ENCODE results near the gene LGALS4.
"Not testable (repeated sequence)": the region's sequence is repeated elsewhere in the genome, so short reads cannot be mapped to it uniquely, and the experiment has no call there.

Gene LGALS4

GRCh38 chr19:38792250-38793111 is 20.3 kb downstream of the LGALS4 start:
- no peak for DNase-seq

DNA sequence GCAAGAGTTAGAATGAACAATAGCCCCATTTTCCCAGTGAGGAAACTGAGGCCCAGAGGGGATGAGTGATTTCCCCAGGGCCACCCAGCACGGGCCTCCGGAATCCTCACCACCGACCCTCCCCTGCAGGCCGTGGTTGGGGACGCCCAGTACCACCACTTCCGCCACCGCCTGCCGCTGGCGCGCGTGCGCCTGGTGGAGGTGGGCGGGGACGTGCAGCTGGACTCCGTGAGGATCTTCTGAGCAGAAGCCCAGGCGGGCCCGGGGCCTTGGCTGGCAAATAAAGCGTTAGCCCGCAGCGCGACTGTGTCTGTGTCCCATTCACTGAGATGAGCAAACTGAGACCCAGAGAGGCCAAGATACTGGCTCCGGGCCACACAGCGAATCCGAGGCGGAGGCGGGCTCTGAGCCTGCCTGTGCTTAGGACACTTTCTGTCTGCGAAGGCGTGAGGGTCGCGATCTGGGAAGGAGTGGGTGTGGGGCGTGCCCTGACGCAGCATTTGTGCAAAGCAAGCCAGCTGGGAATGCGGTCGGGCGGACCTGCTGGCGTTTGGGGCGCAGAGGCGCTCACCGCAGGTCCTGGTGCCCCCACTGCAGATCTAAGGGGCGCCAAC is 21.2 kb downstream of the LGALS4 start:
- DNase-seq: not testable (repeated sequence)

DNA sequence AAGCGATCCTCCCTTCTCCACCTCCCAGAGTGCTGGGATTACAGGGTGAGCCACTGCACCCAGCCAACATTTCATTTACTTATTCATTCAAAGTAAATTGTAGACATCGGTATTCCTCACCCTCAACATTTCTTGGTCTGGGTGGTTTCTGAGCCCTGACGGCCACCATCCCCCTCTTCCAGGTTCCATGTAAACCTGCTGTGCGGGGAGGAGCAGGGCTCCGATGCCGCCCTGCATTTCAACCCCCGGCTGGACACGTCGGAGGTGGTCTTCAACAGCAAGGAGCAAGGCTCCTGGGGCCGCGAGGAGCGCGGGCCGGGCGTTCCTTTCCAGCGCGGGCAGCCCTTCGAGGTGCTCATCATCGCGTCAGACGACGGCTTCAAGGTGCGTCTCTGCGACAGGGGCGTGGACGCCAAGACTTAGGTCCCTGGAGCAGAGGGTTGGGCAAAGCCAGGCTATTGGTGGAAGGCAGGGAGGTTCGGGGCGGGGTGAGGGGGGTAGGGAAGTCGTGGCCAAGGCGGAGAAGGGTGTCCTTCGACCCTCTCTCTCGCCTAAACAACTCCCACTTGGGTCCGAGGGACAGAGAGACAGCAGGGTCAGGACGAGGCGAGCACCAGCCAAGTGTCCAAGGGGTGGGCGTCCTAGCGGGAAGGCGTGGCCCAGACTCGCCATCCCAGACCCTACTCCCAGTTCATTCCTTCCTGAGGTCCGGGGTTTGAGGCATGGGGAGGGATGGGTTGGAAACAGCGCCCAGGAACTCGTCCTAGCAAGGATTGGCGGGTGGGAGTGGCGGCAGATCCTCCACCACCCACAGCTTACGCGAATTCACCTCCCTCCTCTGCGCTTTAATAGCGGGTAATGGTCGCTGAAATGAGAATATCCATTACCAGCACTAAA is 22.0 kb downstream of the LGALS4 start:
- DNase-seq: not testable (repeated sequence)

- no peak for DNase-seq
These were observed 24.1 kb downstream of the LGALS4 start, which contains the start of gene LGALS7B for GRCh38 chr19:38788478-38789243. LGALS7B (plus strand) TSS chr19:38789200; CDS start chr19:38789227, 27 bp downstream.

- no peak for DNase-seq
These were observed 26.0 kb downstream of the LGALS4 start for GRCh38 chr19:38786572-38787265.

DNA sequence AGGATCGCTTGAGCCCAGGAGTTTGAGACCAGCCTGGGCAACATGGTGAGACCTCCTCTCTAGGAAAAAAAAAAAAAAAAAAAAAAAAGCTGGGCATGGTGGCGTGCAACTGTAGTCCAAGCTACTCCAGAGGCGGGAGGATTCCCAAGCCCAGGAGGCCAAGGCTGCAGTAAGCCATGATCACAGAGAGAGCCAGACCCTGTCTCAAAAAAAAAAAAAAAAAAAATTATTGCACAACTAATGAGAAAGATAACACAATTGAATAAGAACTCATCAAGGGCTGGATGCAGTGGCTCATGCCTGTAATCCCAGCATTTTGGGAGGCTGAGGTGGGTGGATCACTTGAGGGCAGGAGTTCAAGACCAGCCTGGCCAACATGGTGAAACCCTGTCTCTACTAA is 26.7 kb downstream of the LGALS4 start:
- DNase-seq: not testable (repeated sequence)

- no peak for DNase-seq
These were observed 27.5 kb downstream of the LGALS4 start for GRCh38 chr19:38785187-38785699.

DNA sequence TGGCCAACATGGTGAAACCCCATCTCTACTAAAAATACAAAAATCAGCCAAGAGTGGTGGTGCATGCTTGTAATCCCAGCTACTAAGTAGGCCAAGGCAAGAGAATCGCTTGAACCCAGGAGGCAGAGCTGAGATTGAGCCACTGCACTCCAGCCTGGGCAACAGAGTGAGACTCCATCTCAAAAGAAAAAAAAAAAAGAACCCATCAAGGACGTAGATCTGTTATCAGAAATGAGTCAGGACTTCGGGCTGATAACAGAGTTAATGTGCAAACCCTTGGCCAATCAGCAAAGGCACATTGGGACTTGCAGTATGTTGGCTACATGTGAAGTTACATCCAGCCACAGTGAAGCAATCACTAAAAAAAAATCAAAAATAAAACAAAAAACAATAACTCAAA is 28.5 kb downstream of the LGALS4 start:
- no peak for DNase-seq

DNA sequence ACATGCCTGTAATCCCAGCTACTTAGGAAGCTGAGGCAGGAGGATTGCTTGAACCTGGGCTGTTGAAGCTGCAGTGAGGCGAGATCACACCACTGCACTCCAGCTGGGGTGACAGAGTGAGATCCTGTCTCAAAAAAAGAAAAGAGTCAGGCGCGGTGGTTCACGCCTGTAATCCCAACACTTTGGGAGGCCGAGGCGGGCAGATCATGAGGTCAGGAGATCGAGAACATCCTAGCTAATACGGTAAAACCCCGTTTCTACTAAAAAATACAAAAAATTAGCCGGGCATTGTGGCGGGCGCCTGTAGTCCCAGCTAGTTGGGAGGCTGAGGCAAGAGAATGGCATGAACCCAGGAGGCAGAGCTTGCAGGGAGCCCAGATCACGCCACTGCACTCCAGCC is 30.5 kb downstream of the LGALS4 start:
- DNase-seq: not testable (repeated sequence)

GRCh38 chr19:38781058-38781457 is 31.7 kb downstream of the LGALS4 start:
- DNase-seq: no peak

- no peak for DNase-seq
These were observed 32.3 kb downstream of the LGALS4 start for GRCh38 chr19:38780443-38780842.

DNA sequence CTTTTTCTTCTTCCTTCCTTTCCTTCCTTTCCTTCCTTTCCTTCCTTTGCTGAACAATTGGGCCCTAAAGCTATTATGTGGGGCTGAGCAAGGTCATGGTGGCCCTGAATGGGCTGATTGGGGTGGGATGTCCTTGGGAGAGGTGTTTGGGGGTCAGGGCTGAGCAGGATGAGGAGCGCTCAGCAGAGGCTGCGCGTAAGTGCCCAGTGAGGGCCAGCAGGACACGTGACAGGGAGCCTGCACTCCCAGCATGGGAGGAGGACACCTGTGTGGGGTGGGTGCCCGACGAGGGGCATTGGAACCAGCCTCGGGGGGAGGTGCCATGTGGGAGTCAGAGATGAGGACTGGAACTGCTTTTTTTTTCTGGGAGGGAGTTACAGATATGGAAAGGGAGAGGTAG is 34.0 kb downstream of the LGALS4 start:
- no peak for DNase-seq

DNA sequence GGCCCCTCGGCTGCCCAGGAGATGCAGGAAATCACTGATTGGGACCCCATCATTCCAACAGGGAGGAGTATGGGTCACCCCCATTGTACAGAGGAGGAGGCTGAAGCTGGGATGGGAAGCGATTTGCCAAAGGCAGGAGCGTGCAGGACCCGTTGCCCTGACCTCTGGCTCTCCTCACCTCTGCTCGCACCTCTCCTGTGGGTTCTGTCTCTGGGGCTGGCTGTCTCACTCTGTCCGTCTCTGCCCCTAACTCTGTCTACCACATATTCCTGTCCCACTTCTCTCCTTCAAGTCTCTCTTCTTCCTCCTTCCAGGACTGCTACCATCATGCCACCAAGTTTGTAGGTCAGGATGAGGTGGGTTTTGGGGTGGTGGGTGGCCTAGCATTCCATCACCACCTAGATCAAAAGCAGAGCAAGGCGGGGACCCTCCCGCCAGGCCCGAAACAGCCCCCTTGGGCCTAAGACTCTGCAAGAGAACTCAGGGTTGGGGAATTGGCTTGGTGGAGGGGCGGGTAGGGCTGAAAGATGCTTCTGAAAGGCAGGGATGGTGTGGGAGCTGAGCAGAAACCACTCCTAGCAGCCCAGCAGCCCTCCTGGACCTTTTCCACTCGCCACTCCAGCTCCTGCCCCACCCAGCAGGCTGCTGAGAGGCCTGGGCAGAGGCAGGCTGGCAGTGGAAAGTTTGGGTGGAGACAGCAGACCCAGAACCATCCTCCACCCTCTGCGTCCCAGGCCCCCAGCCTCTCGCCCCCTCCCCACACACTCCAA is 38.4 kb downstream of the LGALS4 start:
- DNase-seq: no peak

GRCh38 chr19:38773469-38774177 is 39.1 kb downstream of the LGALS4 start, which contains the start of gene LGALS7:
LGALS7 (minus strand) TSS chr19:38773517; CDS start chr19:38773492, 25 bp downstream.
- DNase-seq: no peak

- DNase-seq: not testable (repeated sequence)
These were observed 41.2 kb downstream of the LGALS4 start for GRCh38 chr19:38771569-38771968.

- not testable (repeated sequence) for DNase-seq
These were observed 41.8 kb downstream of the LGALS4 start for GRCh38 chr19:38770949-38771275.

GRCh38 chr19:38770228-38770948 is 42.4 kb downstream of the LGALS4 start:
- not testable (repeated sequence) for DNase-seq

DNA sequence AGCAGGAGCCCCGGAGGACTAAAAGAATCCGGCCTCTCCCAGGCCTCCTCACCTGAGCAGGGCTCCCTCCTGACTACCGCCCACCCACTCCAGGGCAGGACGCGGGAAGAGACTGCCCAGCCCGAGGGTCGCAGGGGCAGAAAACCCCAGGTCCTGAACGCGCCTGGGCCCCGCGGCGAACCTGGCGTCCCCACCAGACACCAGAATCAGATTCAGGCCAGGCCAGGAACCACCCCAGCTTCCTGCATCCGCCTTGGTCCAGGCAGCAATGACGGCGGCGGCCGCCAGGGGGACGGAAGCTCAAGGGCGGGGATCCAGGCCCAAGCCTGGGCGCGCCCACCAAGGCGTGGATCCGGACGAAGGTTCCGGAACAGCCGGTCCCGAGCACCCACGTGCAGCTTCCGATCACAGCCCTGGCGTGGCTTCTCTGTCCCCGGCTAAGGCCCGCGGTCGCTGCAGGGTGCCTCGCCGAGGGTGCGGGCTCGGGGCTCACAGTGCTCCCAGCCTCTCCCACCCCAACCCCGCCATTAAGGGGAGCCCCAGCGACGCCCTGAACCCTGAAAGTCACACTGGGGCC is 43.0 kb downstream of the LGALS4 start:
- DNase-seq: peak; percentile 37
